Panc1 (cell line): ENCODE results near the gene CCDC196.

Experiments
- CTCF ChIP-seq: fragments of 450-650 bp; IDR thresholded peaks from 2 replicates; pipeline ENCODE4 v1.5.1; 2017; ENCODE audit warnings: mild to moderate bottlenecking
- POLR2AphosphoS5 ChIP-seq: IDR thresholded peaks from 2 replicates; pipeline ENCODE4 v1.6.1; 2012; ENCODE audit warnings: mild to moderate bottlenecking, low read depth, low read length, moderate library complexity
- TCF7L2 ChIP-seq: IDR thresholded peaks from 2 replicates; pipeline ENCODE4 v1.6.1; 2011; ENCODE audit warnings: mild to moderate bottlenecking, low read depth, low read length, inconsistent platforms

- TF ChIP-seq CTCF (no peak), TCF7L2 (no peak), POLR2AphosphoS5 (no peak)
These were observed 28.0 kb downstream of the CCDC196 start for GRCh38 chr14:66514213-66514612.
